HG03060 (cell line): Measurements from ENCODE around the gene SMYD5.

Experiments
- ATAC-seq: cut with Tn5 transposase; IDR thresholded peaks from one replicate; pipeline ENCODE4 v1.9.1; 2021; ENCODE audit warnings: low read depth, moderate number of reproducible peaks; ENCODE audit not compliant: unreplicated experiment

The SMYD5 gene

DNA sequence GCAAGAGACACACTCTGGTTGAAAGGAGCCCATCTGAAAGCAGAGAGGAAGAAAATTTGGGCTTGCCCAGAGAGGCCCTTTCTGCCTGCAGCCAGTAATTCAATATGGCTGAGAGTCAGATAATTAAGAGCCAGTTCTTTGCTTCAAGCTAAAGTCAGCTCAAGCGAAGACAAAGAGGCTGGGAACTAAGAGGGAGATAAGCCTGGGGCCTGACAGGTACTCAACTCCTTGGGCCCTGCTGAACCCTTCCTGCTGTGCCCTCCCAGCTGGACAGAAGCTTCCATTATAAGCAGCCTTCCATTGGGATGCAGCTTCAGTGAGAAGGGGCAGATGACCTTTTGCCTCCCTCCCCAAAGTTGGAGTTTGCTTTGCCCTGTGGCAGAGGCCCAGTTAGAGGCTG, 58.2 kb downstream of the SMYD5 start:
- no peak for ATAC-seq
